Activated CD8-positive, alpha-beta memory T cell treated with anti-CD3 and anti-CD28 coated beads for 24 hours (primary cell): ENCODE data around the gene LARP1B.
"Not testable (repeated sequence)": the region's sequence is repeated elsewhere in the genome, so short reads cannot be mapped to it uniquely, and the experiment has no call there.

Experiments
- DNase-seq: peaks from one replicate; pipeline ENCODE4 v3.0.0-alpha.2; 2020

The LARP1B gene

GRCh38 chr4:128141866-128142265 lies 80.8 kb downstream of the LARP1B start:
- DNase-seq = no peak

GRCh38 chr4:128145727-128146126 lies 84.6 kb downstream of the LARP1B start:
- no peak for DNase-seq

- DNase-seq = no peak
These were observed 92.7 kb downstream of the LARP1B start for GRCh38 chr4:128153800-128154199.

GRCh38 chr4:128155231-128155855 lies 94.2 kb downstream of the LARP1B start:
- DNase-seq = no peak

- DNase-seq = no peak
These were observed 94.9 kb downstream of the LARP1B start for GRCh38 chr4:128155874-128156456.

GRCh38 chr4:128156472-128156871 lies 95.4 kb downstream of the LARP1B start:
- DNase-seq = not testable (repeated sequence)

GRCh38 chr4:128158894-128159293 lies 97.8 kb downstream of the LARP1B start:
- no peak for DNase-seq

GRCh38 chr4:128159967-128160366 lies 98.9 kb downstream of the LARP1B start:
- no peak for DNase-seq

- DNase-seq = no peak
These were observed 100.0 kb downstream of the LARP1B start for GRCh38 chr4:128161138-128161537.

- DNase-seq = no peak
These were observed 101.3 kb downstream of the LARP1B start for GRCh38 chr4:128162434-128162833.

GRCh38 chr4:128163177-128164117 lies 102.3 kb downstream of the LARP1B start:
- DNase-seq = no peak

GRCh38 chr4:128166982-128167381 lies 105.9 kb downstream of the LARP1B start:
- DNase-seq = no peak

- DNase-seq = no peak
These were observed 107.6 kb downstream of the LARP1B start for GRCh38 chr4:128168701-128169100.

GRCh38 chr4:128169245-128169644 lies 108.1 kb downstream of the LARP1B start:
- DNase-seq = no peak

- DNase-seq = no peak
These were observed 115.5 kb downstream of the LARP1B start for GRCh38 chr4:128176643-128177042.

- no peak for DNase-seq
These were observed 116.4 kb downstream of the LARP1B start for GRCh38 chr4:128177498-128177897.

- no peak for DNase-seq
These were observed 125.5 kb downstream of the LARP1B start for GRCh38 chr4:128186623-128187022.

GRCh38 chr4:128191115-128191781 lies 130.1 kb downstream of the LARP1B start:
- peak; percentile 81 for DNase-seq

- no peak for DNase-seq
These were observed 159.4 kb downstream of the LARP1B start for GRCh38 chr4:128220286-128221235.

- DNase-seq = no peak
These were observed 160.5 kb downstream of the LARP1B start for GRCh38 chr4:128221586-128221985.

GRCh38 chr4:128225148-128225547 lies 164.0 kb downstream of the LARP1B start:
- no peak for DNase-seq

- no peak for DNase-seq
These were observed 167.0 kb downstream of the LARP1B start for GRCh38 chr4:128227991-128228571.
